HEK293 (cell line): ENCODE data around the gene GLRX5.

Experiments used
- BCL11A ChIP-seq: fragments of 450-650 bp; formaldehyde crosslinking; IDR thresholded peaks from 2 replicates; pipeline ENCODE4 v1.5.1; 2016; ENCODE audit warnings: low read depth, missing biosample characterization, missing genetic modification characterization
- CTCF ChIP-seq: fragments of 450-650 bp; formaldehyde crosslinking; IDR thresholded peaks from 2 replicates; pipeline ENCODE4 v1.5.1; 2016; ENCODE audit warnings: missing biosample characterization, missing genetic modification characterization
- HOXA7 ChIP-seq: sonication (generic); formaldehyde crosslinking; IDR thresholded peaks from 2 replicates; pipeline ENCODE4 v1.8.1; 2022; ENCODE audit warnings: missing genetic modification reagents, borderline replicate concordance
- PRDM10 ChIP-seq: fragments of 450-650 bp; formaldehyde crosslinking; IDR thresholded peaks from 2 replicates; pipeline ENCODE4 v1.5.1; 2016; ENCODE audit warnings: missing biosample characterization, missing genetic modification characterization
- ZBTB20 ChIP-seq: fragments of 450-650 bp; formaldehyde crosslinking; IDR thresholded peaks from 2 replicates; pipeline ENCODE4 v1.5.1; 2016; ENCODE audit warnings: missing biosample characterization, missing genetic modification characterization
- ZBTB49 ChIP-seq: fragments of 450-650 bp; formaldehyde crosslinking; IDR thresholded peaks from 2 replicates; pipeline ENCODE4 v1.5.1; 2016; ENCODE audit warnings: missing biosample characterization, missing genetic modification characterization, low read depth
- ZNF248 ChIP-seq: fragments of 450-650 bp; formaldehyde crosslinking; IDR thresholded peaks from 2 replicates; pipeline ENCODE4 v1.5.1; 2017; ENCODE audit warnings: missing biosample characterization, missing genetic modification characterization
- ZNF394 ChIP-seq: fragments of 450-650 bp; formaldehyde crosslinking; IDR thresholded peaks from 2 replicates; pipeline ENCODE4 v1.5.1; 2016; ENCODE audit warnings: missing biosample characterization, missing genetic modification characterization, mild to moderate bottlenecking, moderate library complexity, borderline replicate concordance
- TF ChIP-seq, protein P1 (sequence below): fragments of 450-650 bp; formaldehyde crosslinking; IDR thresholded peaks from 2 replicates; pipeline ENCODE4 v1.5.1; 2016; ENCODE audit warnings: missing biosample characterization, missing genetic modification characterization
- TF ChIP-seq, protein P2 (sequence below): fragments of 450-650 bp; formaldehyde crosslinking; conservative IDR thresholded peaks from 2 replicates; pipeline ENCODE4 v1.5.1; 2016; ENCODE audit warnings: low read depth, missing biosample characterization, missing genetic modification characterization

- TF ChIP-seq ZNF248 (tag by site-specific recombination), result no peak
- TF ChIP-seq CTCF (tag by site-specific recombination), result no peak
- TF ChIP-seq, protein P1, sequence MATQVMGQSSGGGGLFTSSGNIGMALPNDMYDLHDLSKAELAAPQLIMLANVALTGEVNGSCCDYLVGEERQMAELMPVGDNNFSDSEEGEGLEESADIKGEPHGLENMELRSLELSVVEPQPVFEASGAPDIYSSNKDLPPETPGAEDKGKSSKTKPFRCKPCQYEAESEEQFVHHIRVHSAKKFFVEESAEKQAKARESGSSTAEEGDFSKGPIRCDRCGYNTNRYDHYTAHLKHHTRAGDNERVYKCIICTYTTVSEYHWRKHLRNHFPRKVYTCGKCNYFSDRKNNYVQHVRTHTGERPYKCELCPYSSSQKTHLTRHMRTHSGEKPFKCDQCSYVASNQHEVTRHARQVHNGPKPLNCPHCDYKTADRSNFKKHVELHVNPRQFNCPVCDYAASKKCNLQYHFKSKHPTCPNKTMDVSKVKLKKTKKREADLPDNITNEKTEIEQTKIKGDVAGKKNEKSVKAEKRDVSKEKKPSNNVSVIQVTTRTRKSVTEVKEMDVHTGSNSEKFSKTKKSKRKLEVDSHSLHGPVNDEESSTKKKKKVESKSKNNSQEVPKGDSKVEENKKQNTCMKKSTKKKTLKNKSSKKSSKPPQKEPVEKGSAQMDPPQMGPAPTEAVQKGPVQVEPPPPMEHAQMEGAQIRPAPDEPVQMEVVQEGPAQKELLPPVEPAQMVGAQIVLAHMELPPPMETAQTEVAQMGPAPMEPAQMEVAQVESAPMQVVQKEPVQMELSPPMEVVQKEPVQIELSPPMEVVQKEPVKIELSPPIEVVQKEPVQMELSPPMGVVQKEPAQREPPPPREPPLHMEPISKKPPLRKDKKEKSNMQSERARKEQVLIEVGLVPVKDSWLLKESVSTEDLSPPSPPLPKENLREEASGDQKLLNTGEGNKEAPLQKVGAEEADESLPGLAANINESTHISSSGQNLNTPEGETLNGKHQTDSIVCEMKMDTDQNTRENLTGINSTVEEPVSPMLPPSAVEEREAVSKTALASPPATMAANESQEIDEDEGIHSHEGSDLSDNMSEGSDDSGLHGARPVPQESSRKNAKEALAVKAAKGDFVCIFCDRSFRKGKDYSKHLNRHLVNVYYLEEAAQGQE (tag by site-specific recombination), result no peak
- TF ChIP-seq ZBTB49 (tag by site-specific recombination), result no peak
- no peak for TF ChIP-seq ZNF394
- TF ChIP-seq PRDM10 (tag by site-specific recombination), result no peak
- TF ChIP-seq ZBTB20 (tag by site-specific recombination), result no peak
- TF ChIP-seq, protein P2, sequence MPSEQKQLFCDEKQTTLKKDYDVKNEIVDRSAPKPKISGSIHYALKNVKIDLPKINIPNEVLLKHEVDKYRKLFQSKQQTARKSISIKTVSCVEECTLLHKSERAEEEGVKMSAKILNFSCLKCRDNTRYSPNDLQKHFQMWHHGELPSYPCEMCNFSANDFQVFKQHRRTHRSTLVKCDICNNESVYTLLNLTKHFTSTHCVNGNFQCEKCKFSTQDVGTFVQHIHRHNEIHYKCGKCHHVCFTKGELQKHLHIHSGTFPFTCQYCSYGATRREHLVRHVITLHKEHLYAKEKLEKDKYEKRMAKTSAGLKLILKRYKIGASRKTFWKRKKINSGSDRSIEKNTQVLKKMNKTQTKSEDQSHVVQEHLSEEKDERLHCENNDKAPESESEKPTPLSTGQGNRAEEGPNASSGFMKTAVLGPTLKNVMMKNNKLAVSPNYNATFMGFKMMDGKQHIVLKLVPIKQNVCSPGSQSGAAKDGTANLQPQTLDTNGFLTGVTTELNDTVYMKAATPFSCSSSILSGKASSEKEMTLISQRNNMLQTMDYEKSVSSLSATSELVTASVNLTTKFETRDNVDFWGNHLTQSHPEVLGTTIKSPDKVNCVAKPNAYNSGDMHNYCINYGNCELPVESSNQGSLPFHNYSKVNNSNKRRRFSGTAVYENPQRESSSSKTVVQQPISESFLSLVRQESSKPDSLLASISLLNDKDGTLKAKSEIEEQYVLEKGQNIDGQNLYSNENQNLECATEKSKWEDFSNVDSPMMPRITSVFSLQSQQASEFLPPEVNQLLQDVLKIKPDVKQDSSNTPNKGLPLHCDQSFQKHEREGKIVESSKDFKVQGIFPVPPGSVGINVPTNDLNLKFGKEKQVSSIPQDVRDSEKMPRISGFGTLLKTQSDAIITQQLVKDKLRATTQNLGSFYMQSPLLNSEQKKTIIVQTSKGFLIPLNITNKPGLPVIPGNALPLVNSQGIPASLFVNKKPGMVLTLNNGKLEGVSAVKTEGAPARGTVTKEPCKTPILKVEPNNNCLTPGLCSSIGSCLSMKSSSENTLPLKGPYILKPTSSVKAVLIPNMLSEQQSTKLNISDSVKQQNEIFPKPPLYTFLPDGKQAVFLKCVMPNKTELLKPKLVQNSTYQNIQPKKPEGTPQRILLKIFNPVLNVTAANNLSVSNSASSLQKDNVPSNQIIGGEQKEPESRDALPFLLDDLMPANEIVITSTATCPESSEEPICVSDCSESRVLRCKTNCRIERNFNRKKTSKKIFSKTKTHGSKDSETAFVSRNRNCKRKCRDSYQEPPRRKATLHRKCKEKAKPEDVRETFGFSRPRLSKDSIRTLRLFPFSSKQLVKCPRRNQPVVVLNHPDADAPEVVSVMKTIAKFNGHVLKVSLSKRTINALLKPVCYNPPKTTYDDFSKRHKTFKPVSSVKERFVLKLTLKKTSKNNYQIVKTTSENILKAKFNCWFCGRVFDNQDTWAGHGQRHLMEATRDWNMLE, result no peak
- TF ChIP-seq BCL11A (tag by site-specific recombination), result no peak
- no peak for TF ChIP-seq HOXA7 (CRISPR knock-in tag)
These were observed 27.7 kb upstream of the GLRX5 start for GRCh38 chr14:95507174-95507573.
